HG03045 (cell line): ENCODE data around the gene SYCP2.
"Not testable (repeated sequence)": the region's sequence is repeated elsewhere in the genome, so short reads cannot be mapped to it uniquely, and the experiment has no call there.

ENCODE experiments used
- ATAC-seq: cut with Tn5 transposase; IDR thresholded peaks from one replicate; pipeline ENCODE4 v1.9.1; 2021; ENCODE audit warnings: mild to moderate bottlenecking, moderate library complexity; ENCODE audit not compliant: unreplicated experiment

SYCP2 gene

GRCh38 chr20:59912609-59913008 lies 20.8 kb downstream of the SYCP2 start:
- no peak for ATAC-seq

GRCh38 chr20:59911041-59911440 lies 22.4 kb downstream of the SYCP2 start:
- no peak for ATAC-seq

- ATAC-seq, result no peak
Measured at GRCh38 chr20:59908855-59909254, 24.6 kb downstream of the SYCP2 start.

- no peak for ATAC-seq
Measured at GRCh38 chr20:59903621-59904020, 29.8 kb downstream of the SYCP2 start.

- ATAC-seq, result no peak
Measured at GRCh38 chr20:59902470-59902869, 31.0 kb downstream of the SYCP2 start.

- no peak for ATAC-seq
Measured at GRCh38 chr20:59895908-59896307, 37.5 kb downstream of the SYCP2 start.

- ATAC-seq, result no peak
Measured at GRCh38 chr20:59891581-59891980, 41.9 kb downstream of the SYCP2 start.

- not testable (repeated sequence) for ATAC-seq
Measured at GRCh38 chr20:59890035-59890434, 43.4 kb downstream of the SYCP2 start.

- no peak for ATAC-seq
Measured at GRCh38 chr20:59888050-59888449, 45.4 kb downstream of the SYCP2 start.

- no peak for ATAC-seq
Measured at GRCh38 chr20:59884494-59884893, 48.9 kb downstream of the SYCP2 start.

GRCh38 chr20:59880198-59880597 lies 53.2 kb downstream of the SYCP2 start:
- ATAC-seq, result no peak

- ATAC-seq, result no peak
Measured at GRCh38 chr20:59873409-59873808, 60.0 kb downstream of the SYCP2 start.

GRCh38 chr20:59871096-59871495 lies 62.3 kb downstream of the SYCP2 start:
- ATAC-seq, result no peak

GRCh38 chr20:59866338-59866737 lies 67.1 kb downstream of the SYCP2 start:
- ATAC-seq, result no peak

GRCh38 chr20:59864726-59865125 lies 68.7 kb downstream of the SYCP2 start:
- ATAC-seq, result no peak

GRCh38 chr20:59863058-59863457 lies 70.4 kb downstream of the SYCP2 start:
- ATAC-seq, result no peak

GRCh38 chr20:59861401-59861800 lies 72.0 kb downstream of the SYCP2 start:
- ATAC-seq, result no peak

GRCh38 chr20:59858425-59858824 lies 75.0 kb downstream of the SYCP2 start:
- no peak for ATAC-seq

GRCh38 chr20:59857966-59858365 lies 75.5 kb downstream of the SYCP2 start:
- no peak for ATAC-seq

GRCh38 chr20:59856941-59857340 lies 76.5 kb downstream of the SYCP2 start:
- not testable (repeated sequence) for ATAC-seq

- not testable (repeated sequence) for ATAC-seq
Measured at GRCh38 chr20:59856526-59856925, 76.9 kb downstream of the SYCP2 start.

- no peak for ATAC-seq
Measured at GRCh38 chr20:59850018-59850641, 83.3 kb downstream of the SYCP2 start.

GRCh38 chr20:59848182-59848581 lies 85.3 kb downstream of the SYCP2 start:
- no peak for ATAC-seq
